Activated CD4-positive, alpha-beta T cell treated with anti-CD3 and anti-CD28 coated beads, Interleukin-2, amount 10 ng/mL, durations not matched to agents 24 days and 14 days (primary cell): ENCODE results near the gene ZAR1. TPM values are rescaled to one million over a fixed set of nuclear protein-coding genes. Genes with fewer than 3 reads are reported as not detected.

Experiments used
- DNase-seq: peaks from one replicate; pipeline ENCODE4 v3.0.0; 2022
- H3K27ac Mint-ChIP-seq: one replicate; pipeline ENCODE4 v1.8.0; 2022; ENCODE audit warnings: mild to moderate bottlenecking, mixed read lengths
- H3K27me3 Mint-ChIP-seq: one replicate; pipeline ENCODE4 v1.8.0; 2022; ENCODE audit warnings: mixed read lengths
- H3K36me3 Mint-ChIP-seq: one replicate; pipeline ENCODE4 v1.8.0; 2022; ENCODE audit warnings: low read depth, mild to moderate bottlenecking, mixed read lengths
- H3K4me1 Mint-ChIP-seq: one replicate; pipeline ENCODE4 v1.8.0; 2021; ENCODE audit warnings: mixed read lengths
- H3K4me3 Mint-ChIP-seq: one replicate; pipeline ENCODE4 v1.8.0; 2022; ENCODE audit warnings: mild to moderate bottlenecking, moderate library complexity, mixed read lengths
- H3K9me3 Mint-ChIP-seq: one replicate; pipeline ENCODE4 v1.8.0; 2021; ENCODE audit warnings: mixed read lengths
- intact Hi-C: fragments of 100-400 bp; cut with micrococcal nuclease; formaldehyde crosslinking; loops from one replicate; pipeline ENCODE4 v1.15.1; 2023
- total RNA-seq: library from RNA; stranded (reverse); gene quantifications from 2 replicates; pipeline ENCODE4 v1.2.3, GENCODE V29; 2022

The ZAR1 gene
- total RNA-seq, 1 donor from 2014 or later, result not detected

DNA sequence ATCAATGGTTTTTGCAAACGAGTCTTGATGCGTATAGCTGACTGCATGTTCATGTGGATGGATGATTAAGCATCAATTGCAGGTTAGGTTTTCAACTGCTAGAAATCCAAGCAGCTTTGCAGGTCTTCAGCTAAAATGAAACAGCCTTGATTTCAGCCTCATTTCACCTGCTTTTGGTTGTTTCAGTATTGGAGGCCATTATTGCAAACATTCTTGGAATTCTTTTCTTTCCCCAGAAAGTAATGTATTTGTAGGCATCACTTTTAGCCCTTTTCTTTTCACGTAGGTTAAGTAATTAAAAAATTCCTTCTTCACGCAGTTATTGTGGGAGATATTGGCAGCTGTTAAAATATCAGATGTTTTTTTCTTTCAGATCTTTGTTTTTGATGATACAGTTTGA, 8.8 kb downstream of the ZAR1 start:
- Mint-ChIP-seq H3K4me1 (peaks cover 6% of the 10 kb centered on the region), H3K9me3 (no peaks in the 10 kb centered on the region), H3K4me3 (no peak overlapping the region), H3K27ac (no peak overlapping the region), H3K27me3 (no peaks in the 10 kb centered on the region), H3K36me3 (peaks cover 29% of the 10 kb centered on the region)
- no peak for DNase-seq
- intact Hi-C loops, result loop anchor here (5.0 to 10.0 kb wide), 2 partner anchors 182 to 464 kb away; no protein-coding TSS in a partner anchor

DNA sequence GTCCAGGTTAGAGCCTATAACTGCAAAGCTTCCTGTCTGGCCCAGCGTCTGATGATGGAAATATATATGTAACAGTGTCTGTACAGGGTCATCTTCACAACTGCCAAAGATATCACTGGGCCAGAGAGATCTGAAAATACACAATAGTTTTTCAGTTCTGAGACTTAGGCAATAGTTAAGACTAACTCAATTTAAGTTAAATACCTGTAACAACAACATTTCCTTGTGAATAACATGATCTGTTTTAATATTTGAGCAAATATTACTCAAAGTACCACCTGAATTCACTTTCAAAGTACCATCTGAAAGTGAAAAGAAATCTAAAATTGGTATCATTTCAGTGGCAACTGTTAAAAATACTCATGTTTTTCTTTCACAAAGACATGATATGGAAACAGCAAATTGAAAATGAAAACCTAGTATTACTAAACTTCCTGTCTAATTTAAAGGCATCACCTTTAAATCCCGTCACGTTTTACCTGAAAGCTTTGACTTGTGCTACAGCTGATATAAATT, 9.6 kb downstream of the ZAR1 start:
- Mint-ChIP-seq H3K4me1 (peaks cover 6% of the 10 kb centered on the region), H3K27me3 (no peaks in the 10 kb centered on the region), H3K4me3 (no peak overlapping the region), H3K9me3 (no peaks in the 10 kb centered on the region), H3K36me3 (peaks cover 31% of the 10 kb centered on the region), H3K27ac (peak overlapping the region; percentile 12)
- DNase-seq, result no peak
- intact Hi-C loops, result loop anchor here (5.0 to 10.0 kb wide), 2 partner anchors 182 to 465 kb away; no protein-coding TSS in a partner anchor

DNA sequence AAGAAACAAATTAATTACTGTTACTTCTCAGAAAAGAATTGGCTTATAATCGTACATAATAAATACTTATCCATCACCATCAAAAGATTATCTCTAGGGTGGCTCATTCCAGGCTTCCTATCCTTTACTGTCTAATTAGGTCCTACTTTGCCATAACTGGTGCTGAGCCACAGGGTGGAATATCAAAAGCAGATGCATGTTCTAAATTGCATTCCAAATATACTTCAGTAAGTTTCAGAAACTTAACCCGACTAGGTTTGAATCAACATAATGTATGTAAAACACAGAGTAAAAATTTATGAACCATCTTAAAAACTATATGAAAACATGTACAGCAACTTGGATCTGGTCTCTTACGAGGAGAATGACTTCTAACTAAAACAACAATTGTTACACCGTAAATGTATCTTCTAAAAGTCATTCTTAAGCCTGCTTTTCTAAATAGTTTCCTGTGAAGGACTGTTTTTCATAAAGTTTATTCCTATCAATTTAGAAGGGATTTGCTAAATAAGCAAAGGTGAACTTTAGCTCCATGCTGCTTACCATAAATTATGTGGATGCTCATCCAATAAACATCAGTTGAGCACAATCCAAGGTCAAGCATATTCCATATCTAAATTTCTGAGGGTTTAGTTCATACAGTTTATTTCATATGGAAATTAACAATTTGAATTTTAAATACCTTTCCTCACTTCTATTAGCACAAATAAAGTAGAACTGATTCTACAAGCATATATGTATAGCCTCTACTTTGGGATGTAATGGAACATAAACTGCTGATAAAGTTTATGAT, 13.4 kb downstream of the ZAR1 start:
- H3K36me3 Mint-ChIP-seq, result peaks cover 47% of the 10 kb centered on the region
- H3K4me1 Mint-ChIP-seq, result peaks cover 6% of the 10 kb centered on the region
- H3K27ac Mint-ChIP-seq, result no peak overlapping the region
- no peak overlapping the region for H3K4me3 Mint-ChIP-seq
- intact Hi-C loops, result no loop called here
- no peak for DNase-seq
- no peaks in the 10 kb centered on the region for H3K27me3 Mint-ChIP-seq
- H3K9me3 Mint-ChIP-seq, result no peaks in the 10 kb centered on the region

DNA sequence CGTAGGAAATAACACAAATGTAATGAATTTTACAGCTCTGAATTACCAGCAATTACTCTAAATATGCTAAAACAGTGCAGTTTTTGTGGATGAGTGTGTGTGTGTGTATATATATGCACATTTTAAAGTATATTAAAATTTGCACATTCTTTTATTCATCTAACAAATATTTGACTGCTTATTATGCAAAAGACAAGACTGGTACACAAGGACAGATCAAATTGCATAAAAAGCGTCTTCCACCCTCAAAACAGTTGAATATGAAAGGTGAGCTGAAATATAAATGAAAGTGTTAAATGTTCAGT, 13.9 kb downstream of the ZAR1 start:
- intact Hi-C loops, result no loop called here
- H3K27me3 Mint-ChIP-seq, result no peaks in the 10 kb centered on the region
- H3K4me3 Mint-ChIP-seq, result no peak overlapping the region
- peaks cover 6% of the 10 kb centered on the region for H3K4me1 Mint-ChIP-seq
- no peaks in the 10 kb centered on the region for H3K9me3 Mint-ChIP-seq
- H3K36me3 Mint-ChIP-seq, result peaks cover 48% of the 10 kb centered on the region
- H3K27ac Mint-ChIP-seq, result no peak overlapping the region
- DNase-seq, result no peak

DNA sequence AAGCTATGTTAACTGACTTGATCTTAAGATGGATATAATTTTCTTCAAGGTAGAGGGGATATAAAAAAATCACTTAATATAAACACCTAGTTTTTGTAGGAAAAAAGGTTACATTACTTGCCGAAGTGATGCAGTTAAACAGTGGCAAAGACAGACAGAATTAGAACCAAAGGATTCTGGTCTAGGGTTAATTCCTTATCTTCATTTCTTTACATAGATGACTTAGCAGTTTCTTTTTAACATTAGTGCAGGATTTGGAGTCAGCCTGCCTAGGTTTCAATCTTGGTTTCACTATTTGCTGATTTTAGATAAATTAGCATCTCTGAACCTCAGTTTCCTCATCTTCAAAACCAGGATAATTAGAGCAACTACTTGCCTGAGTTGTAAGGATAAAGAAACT, 14.3 kb downstream of the ZAR1 start:
- no peak overlapping the region for H3K27ac Mint-ChIP-seq
- no peak for DNase-seq
- intact Hi-C loops, result no loop called here
- H3K36me3 Mint-ChIP-seq, result peaks cover 48% of the 10 kb centered on the region
- no peaks in the 10 kb centered on the region for H3K9me3 Mint-ChIP-seq
- H3K27me3 Mint-ChIP-seq, result no peaks in the 10 kb centered on the region
- H3K4me1 Mint-ChIP-seq, result peaks cover 2% of the 10 kb centered on the region
- no peak overlapping the region for H3K4me3 Mint-ChIP-seq

DNA sequence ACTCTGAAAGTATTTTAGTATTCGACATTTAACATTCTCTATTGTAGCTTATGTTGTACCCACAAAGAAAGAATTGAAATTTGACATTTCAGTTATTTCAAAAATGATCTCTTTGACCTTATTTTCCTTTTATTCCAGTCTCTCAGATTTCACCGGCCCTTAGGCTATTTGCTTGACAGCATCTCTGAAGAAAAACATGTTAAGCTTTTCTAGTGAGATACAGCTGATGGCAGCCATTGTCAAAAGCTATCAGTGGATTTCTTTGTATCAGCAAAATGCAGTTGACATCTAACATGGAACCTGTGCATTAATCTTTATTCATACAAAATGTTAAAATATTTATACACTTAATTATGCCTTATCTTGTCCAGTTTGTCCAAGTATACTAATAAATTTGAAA, 16.7 kb downstream of the ZAR1 start:
- H3K4me3 Mint-ChIP-seq, result no peak overlapping the region
- no peaks in the 10 kb centered on the region for H3K9me3 Mint-ChIP-seq
- no peaks in the 10 kb centered on the region for H3K4me1 Mint-ChIP-seq
- no peak for DNase-seq
- no peaks in the 10 kb centered on the region for H3K27me3 Mint-ChIP-seq
- H3K27ac Mint-ChIP-seq, result no peak overlapping the region
- peaks cover 47% of the 10 kb centered on the region for H3K36me3 Mint-ChIP-seq
- intact Hi-C loops, result no loop called here

DNA sequence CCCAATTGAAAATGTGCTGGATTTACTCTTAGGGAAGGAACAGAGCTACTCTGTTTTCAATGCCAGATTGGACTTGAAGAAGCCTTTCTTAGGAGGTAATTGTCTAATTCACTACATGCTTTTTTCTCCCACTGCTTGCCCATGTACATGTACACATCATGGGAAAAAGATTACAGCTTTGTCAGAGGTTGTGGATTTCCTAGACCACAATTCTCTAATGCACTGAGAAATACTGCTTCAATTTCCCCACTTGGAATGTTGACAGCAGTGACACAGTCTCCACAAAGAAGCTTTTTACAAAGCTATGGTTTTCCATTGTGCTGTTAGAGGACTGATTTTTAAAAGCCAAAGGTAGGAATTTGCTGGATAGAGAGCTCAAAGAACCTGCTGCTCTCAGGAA, 19.5 kb downstream of the ZAR1 start:
- Mint-ChIP-seq H3K4me1 (no peaks in the 10 kb centered on the region), H3K36me3 (peaks cover 51% of the 10 kb centered on the region), H3K4me3 (no peak overlapping the region), H3K27me3 (no peaks in the 10 kb centered on the region), H3K27ac (no peak overlapping the region), H3K9me3 (no peaks in the 10 kb centered on the region)
- no peak for DNase-seq
- intact Hi-C loops, result no loop called here

DNA sequence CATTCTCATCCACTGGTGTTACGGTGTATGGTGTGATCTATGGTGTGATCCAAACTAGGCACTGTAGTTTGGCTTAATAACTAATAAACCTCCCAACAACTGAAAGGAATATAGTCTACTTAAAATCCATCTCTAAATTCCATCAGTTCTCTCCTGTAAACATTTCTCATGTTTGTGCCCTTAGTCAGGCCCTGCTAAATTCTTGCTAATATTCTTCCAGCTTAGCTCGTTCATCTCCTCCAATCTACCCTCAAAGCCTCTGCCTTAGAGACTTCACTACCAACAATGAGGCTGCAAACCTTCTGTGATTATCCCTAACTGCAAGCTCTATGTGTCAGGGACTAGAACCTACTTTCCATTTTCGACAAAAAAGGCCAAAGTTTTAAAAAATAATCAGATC, 28.1 kb downstream of the ZAR1 start:
- H3K27ac Mint-ChIP-seq, result no peak overlapping the region
- no peak for DNase-seq
- H3K27me3 Mint-ChIP-seq, result no peaks in the 10 kb centered on the region
- no peaks in the 10 kb centered on the region for H3K4me1 Mint-ChIP-seq
- H3K36me3 Mint-ChIP-seq, result peaks cover 52% of the 10 kb centered on the region
- no peaks in the 10 kb centered on the region for H3K9me3 Mint-ChIP-seq
- no peak overlapping the region for H3K4me3 Mint-ChIP-seq
- intact Hi-C loops, result no loop called here

DNA sequence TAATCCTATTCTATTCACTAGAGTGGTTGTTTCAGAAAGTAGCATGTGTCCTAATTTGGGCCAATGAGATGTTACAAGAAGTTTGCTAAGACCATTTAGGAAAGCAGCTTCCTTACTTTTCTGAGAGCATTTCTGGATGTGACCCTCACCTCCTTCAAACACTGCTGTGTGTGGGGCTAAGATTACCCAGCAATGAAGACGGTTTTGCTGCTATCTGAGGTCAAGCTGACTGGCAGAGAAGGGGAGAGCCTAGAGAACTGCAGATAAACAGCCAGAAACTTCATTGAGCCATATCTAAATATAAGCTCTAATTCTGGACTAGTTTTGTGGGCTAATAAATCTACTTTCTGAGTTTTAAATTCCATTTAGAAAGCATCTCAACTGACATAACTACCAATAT, 36.4 kb downstream of the ZAR1 start:
- Mint-ChIP-seq H3K27me3 (no peaks in the 10 kb centered on the region), H3K36me3 (peaks cover 53% of the 10 kb centered on the region), H3K4me1 (no peaks in the 10 kb centered on the region), H3K9me3 (no peaks in the 10 kb centered on the region), H3K27ac (no peak overlapping the region), H3K4me3 (no peak overlapping the region)
- intact Hi-C loops, result no loop called here
- no peak for DNase-seq

DNA sequence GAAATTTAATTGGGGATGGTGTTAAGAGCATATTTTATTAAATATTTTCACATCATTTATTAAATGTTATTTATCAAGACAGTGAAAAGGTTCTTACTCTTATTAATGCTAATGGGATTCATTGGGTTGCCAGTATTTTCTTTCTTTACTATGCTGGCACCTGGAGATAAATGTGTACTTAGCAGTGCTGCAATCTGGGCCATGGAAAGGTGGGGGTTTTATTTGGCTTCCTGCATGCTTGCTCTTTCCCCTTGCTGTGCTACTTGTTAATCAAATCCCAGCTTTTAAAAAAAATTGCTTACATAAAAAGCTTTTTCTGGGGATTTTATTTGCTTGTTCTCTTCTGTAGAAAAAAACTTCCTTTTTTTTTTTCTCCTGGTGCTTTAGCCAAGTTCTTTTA, 48.3 kb downstream of the ZAR1 start:
- Mint-ChIP-seq H3K9me3 (no peaks in the 10 kb centered on the region), H3K36me3 (peaks cover 40% of the 10 kb centered on the region), H3K27me3 (no peaks in the 10 kb centered on the region), H3K4me3 (no peak overlapping the region), H3K4me1 (no peaks in the 10 kb centered on the region), H3K27ac (no peak overlapping the region)
- intact Hi-C loops, result no loop called here
- no peak for DNase-seq

DNA sequence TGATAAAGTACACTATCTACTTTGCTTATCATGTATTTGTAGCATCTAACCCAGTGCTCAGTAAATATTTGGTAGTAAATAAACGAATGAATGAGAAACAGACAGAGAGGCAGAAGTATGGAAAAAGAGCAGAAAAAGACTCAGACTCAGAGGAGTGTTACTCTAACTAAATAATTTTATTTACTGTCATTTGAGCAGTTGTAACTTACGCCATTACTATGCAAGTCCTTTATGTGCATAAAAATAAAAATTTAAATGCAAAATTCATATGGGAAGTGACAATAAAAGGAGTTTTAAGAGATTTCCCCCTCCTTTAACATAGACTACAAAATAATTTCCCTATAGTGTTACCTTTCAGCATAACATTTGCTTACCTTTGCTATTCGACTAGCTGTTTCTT, 49.5 kb downstream of the ZAR1 start:
- no peak overlapping the region for H3K4me3 Mint-ChIP-seq
- peaks cover 41% of the 10 kb centered on the region for H3K36me3 Mint-ChIP-seq
- DNase-seq, result no peak
- intact Hi-C loops, result no loop called here
- no peaks in the 10 kb centered on the region for H3K9me3 Mint-ChIP-seq
- H3K4me1 Mint-ChIP-seq, result no peaks in the 10 kb centered on the region
- H3K27me3 Mint-ChIP-seq, result no peaks in the 10 kb centered on the region
- no peak overlapping the region for H3K27ac Mint-ChIP-seq

DNA sequence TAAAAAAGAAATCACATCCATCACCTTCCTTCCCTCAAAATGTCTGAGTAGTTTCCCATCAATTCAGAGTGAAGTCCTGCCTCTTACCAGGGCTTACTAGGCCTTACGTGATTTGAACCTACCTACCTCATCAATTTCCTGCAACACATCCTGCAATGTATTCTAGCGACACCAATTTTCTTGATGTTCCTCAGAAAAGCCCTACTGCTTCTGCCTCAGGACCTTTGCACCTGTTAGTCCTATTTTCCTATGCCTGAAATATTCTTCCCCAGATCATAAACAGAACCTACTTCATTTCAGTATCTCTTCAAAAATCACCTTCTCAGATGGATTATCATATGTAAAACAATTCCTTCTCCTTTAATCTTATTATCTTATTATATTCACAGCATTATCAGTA, 52.8 kb downstream of the ZAR1 start:
- no peaks in the 10 kb centered on the region for H3K4me1 Mint-ChIP-seq
- DNase-seq, result no peak
- intact Hi-C loops, result loop anchor here (10.0 kb wide), 1 partner anchor 408 kb away; the partner anchor contains the start of gene TXK
- H3K9me3 Mint-ChIP-seq, result no peaks in the 10 kb centered on the region
- peaks cover 42% of the 10 kb centered on the region for H3K36me3 Mint-ChIP-seq
- no peak overlapping the region for H3K4me3 Mint-ChIP-seq
- no peaks in the 10 kb centered on the region for H3K27me3 Mint-ChIP-seq
- no peak overlapping the region for H3K27ac Mint-ChIP-seq

DNA sequence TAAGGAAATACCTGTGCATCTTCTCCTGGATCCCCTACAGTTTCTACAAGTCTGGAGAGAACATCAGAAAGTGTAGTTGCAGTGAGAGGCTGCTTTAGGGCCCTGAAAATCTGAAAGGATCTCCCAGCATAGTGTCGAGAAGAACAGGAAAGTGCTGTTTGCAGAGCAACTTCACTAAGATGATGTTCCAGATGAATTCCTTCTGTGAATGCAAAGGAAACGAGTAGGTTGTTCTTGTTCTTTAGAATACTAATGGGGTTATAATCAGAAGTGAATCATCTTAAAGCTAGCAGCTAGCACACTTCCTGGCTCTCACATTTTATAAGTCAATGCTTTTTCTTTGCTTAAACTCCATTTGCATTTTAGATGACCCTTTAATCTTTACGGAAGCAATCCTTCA, 53.7 kb downstream of the ZAR1 start:
- Mint-ChIP-seq H3K36me3 (peaks cover 45% of the 10 kb centered on the region), H3K4me3 (no peak overlapping the region), H3K27me3 (no peaks in the 10 kb centered on the region), H3K27ac (no peak overlapping the region), H3K4me1 (peaks cover 5% of the 10 kb centered on the region), H3K9me3 (no peaks in the 10 kb centered on the region)
- DNase-seq, result no peak
- intact Hi-C loops, result loop anchor here (10.0 kb wide), 1 partner anchor 409 kb away; the partner anchor contains the start of gene TXK
